HepG2 (cell line): Measurements from ENCODE around the gene MON1A. TPM values are rescaled to one million over a fixed set of nuclear protein-coding genes. Genes with fewer than 3 reads are reported as not detected.

ENCODE experiments used
- ATAC-seq: fragments of 200-7000 bp; cut with Tn5 transposase; 3 replicates; pipeline ENCODE4 v1.9.1; 2020; ENCODE audit warnings: mild to moderate bottlenecking, moderate library complexity
- BruUV-seq: library from RNA; stranded (reverse); fragments of 400-500 nt; replicated peaks from 2 replicates; lab custom pipeline; 2021; lab: Mats Ljungman, UMichigan
- CTCF ChIA-PET: fragments of 300-600 bp; formaldehyde crosslinking; extraction: SDS; loops from one replicate; lab custom pipeline; 2021; ENCODE audit warnings: low total read pairs, inconsistent platforms, low intra/inter-chr PET ratio; lab: Yijun Ruan, JAX
- POLR2A ChIA-PET: fragments of 350-600 bp; sonication (Branson Sonifier 250); formaldehyde crosslinking; loops from one replicate; lab custom pipeline; 2020; ENCODE audit warnings: antibody characterized with exemption, inconsistent platforms; lab: Yijun Ruan, JAX
- DNase-seq: peaks from one replicate; pipeline ENCODE4 v3.0.0-alpha.2; 2015; ENCODE audit warnings: low spot score
- FAIRE-seq: peaks from 3 replicates; lab custom pipeline; 2011; peaks lifted over from hg19 to GRCh38; lab: Jason Lieb, UNC
- H2AFZ ChIP-seq: one replicate; pipeline ENCODE4 v1.6.1; 2011; ENCODE audit warnings: low read length, inconsistent platforms
- H3K27ac ChIP-seq: fragments of 300-600 bp; 3 replicates; pipeline ENCODE4 v1.8.0; 2011; ENCODE audit warnings: mixed run types, mild to moderate bottlenecking, mixed read lengths, low read length, inconsistent platforms; ENCODE audit not compliant: insufficient read depth; ENCODE audit errors: extremely low read length
- H3K27me3 ChIP-seq, 2 experiments: fragments of 200-600 bp in 1 of 2; 2 replicates in 1 of 2; 3 replicates in 1 of 2; pipeline versions ENCODE4 v1.6.0 to v1.8.0; 2011; ENCODE audit warnings: low read length in 2 of 2, mild to moderate bottlenecking in 2 of 2, moderate library complexity in 2 of 2, inconsistent platforms in 1 of 2; ENCODE audit not compliant: insufficient read depth in 2 of 2, control insufficient read depth in 1 of 2
- H3K36me3 ChIP-seq, 2 experiments: fragments of 200-600 bp in 1 of 2; replicated peaks in 1 of 2; 2 replicates in 1 of 2; 3 replicates in 1 of 2; pipeline versions ENCODE4 v1.5.1 to v1.8.0; 2011; ENCODE audit warnings: low read length in 2 of 2, inconsistent platforms in 1 of 2; ENCODE audit not compliant: insufficient read depth in 2 of 2, control insufficient read depth in 1 of 2
- H3K4me1 ChIP-seq: 2 replicates; pipeline ENCODE4 v1.5.1; 2012; ENCODE audit warnings: low read length, inconsistent platforms; ENCODE audit not compliant: insufficient read depth
- H3K4me2 ChIP-seq: 2 replicates; pipeline ENCODE4 v1.6.0; 2011; ENCODE audit warnings: low read depth, low read length, inconsistent platforms
- H3K4me3 ChIP-seq, 3 experiments: fragments of 200-600 bp in 1 of 3; sonication (generic), shearing (Covaris generic) in 1 of 3; replicated peaks in 1 of 3; 2 replicates each; pipeline ENCODE4 v1.5.1; 2011 to 2016; ENCODE audit warnings: low read length in 3 of 3, inconsistent platforms in 2 of 3, low read depth in 2 of 3, mild to moderate bottlenecking in 2 of 3, control low read depth in 1 of 3, mixed read lengths in 1 of 3; ENCODE audit not compliant: insufficient read depth in 1 of 3
- H3K79me2 ChIP-seq: one replicate; pipeline ENCODE4 v1.6.1; 2011; ENCODE audit warnings: low read length, inconsistent platforms; ENCODE audit not compliant: insufficient read depth
- H3K9ac ChIP-seq: 2 replicates; pipeline ENCODE4 v1.6.0; 2011; ENCODE audit warnings: mild to moderate bottlenecking, low read depth, low read length, inconsistent platforms; ENCODE audit not compliant: insufficient read depth
- H3K9me3 ChIP-seq: 2 replicates; pipeline ENCODE4 v1.5.1; 2012; ENCODE audit warnings: mild to moderate bottlenecking, low read length
- H4K20me1 ChIP-seq: 2 replicates; pipeline ENCODE4 v1.6.0; 2011; ENCODE audit warnings: inconsistent platforms, mild to moderate bottlenecking, low read length, moderate library complexity; ENCODE audit not compliant: insufficient read depth
- FOSL1 ChIP-seq: sonication (generic); formaldehyde crosslinking; IDR thresholded peaks from 2 replicates; pipeline ENCODE4 v1.9.0; 2021; ENCODE audit warnings: missing genetic modification reagents, borderline replicate concordance
- GABPA ChIP-seq, 2 experiments: IDR thresholded peaks; 2 replicates each; pipeline ENCODE4 v1.6.1; 2011 to 2016; ENCODE audit warnings: low read depth in 2 of 2, low read length in 1 of 2, missing biosample characterization in 1 of 2, missing genetic modification characterization in 1 of 2
- HDAC2 ChIP-seq: sonication (generic); formaldehyde crosslinking; IDR thresholded peaks from 2 replicates; pipeline ENCODE4 v1.4.0; 2020; ENCODE audit warnings: missing genetic modification reagents
- MTA3 ChIP-seq: sonication (generic); formaldehyde crosslinking; IDR thresholded peaks from 2 replicates; pipeline ENCODE4 v1.4.0; 2020; ENCODE audit warnings: missing genetic modification reagents
- RBM22 ChIP-seq: fragments of 200-400 bp; formaldehyde crosslinking; optimal IDR thresholded peaks from 2 replicates; pipeline ENCODE3; 2017; ENCODE audit warnings: mild to moderate bottlenecking, low read length, moderate library complexity
- SMARCC2 ChIP-seq: fragments of 450-650 bp; IDR thresholded peaks from 2 replicates; pipeline ENCODE4 v1.6.1; 2017; ENCODE audit warnings: antibody characterized with exemption, mild to moderate bottlenecking
- XBP1 ChIP-seq: sonication (generic); formaldehyde crosslinking; IDR thresholded peaks from 2 replicates; pipeline ENCODE4 v1.5.0; 2020; ENCODE audit warnings: missing genetic modification reagents
- ZNF629 ChIP-seq: sonication (generic); formaldehyde crosslinking; conservative IDR thresholded peaks from 2 replicates; pipeline ENCODE4 v1.5.0; 2020; ENCODE audit warnings: missing genetic modification reagents
- ZNF850 ChIP-seq: sonication (generic); formaldehyde crosslinking; conservative IDR thresholded peaks from 2 replicates; pipeline ENCODE4 v1.9.0; 2021; ENCODE audit warnings: mild to moderate bottlenecking, missing genetic modification reagents
- WGBS: methylation state at CpG from one replicate; pipeline ENCODE4 v1.1.6; 2017; ENCODE audit warnings: low lambda C conversion rate; 5-methylcytosine and 5-hydroxymethylcytosine counted together
- in situ Hi-C: cut with HindIII; loops from 2 replicates; pipeline ENCODE4 v1.10.0; 2017; ENCODE audit warnings: low pct_unique_long_range_greater_than_20kb; ENCODE audit not compliant: extremely low pct_ligation_motif_present
- intact Hi-C: fragments of 100-400 bp; cut with micrococcal nuclease; formaldehyde crosslinking; loops from one replicate; pipeline ENCODE4 v1.10.0; 2022; ENCODE audit not compliant: unreplicated experiment
- polyA plus RNA-seq, 8 experiments: library from polyadenylated mRNA; depleted of rRNA in 3 of 8; stranded (reverse) in 7 of 8; unstranded in 1 of 8; fragments of >200 nt; fragmentation: Illumina TruSeq in 4 of 8; extraction: Trizol in 4 of 8; gene quantifications; 2 replicates each; pipeline versions ENCODE4 v1.2.1 to v1.2.3, GENCODE V29; 2011 to 2016; ENCODE audit warnings: low read depth in 4 of 8, missing spikeins in 1 of 8, mixed read lengths in 1 of 8; ENCODE audit not compliant: insufficient read depth in 1 of 8
- total RNA-seq, 5 experiments: library from RNA; depleted of rRNA; stranded (reverse); fragments of >200 nt; fragmentation: Illumina TruSeq; extraction: Trizol; gene quantifications; 2 replicates each; pipeline ENCODE4 v1.2.3, GENCODE V29; 2016; ENCODE audit warnings: low read depth in 1 of 5
- TF ChIP-seq, protein P1 (sequence below): sonication (generic); formaldehyde crosslinking; IDR thresholded peaks from 2 replicates; pipeline ENCODE4 v1.4.0; 2020; ENCODE audit warnings: low read depth, mild to moderate bottlenecking, missing genetic modification reagents
- TF ChIP-seq, protein P2 (sequence below): sonication (generic); formaldehyde crosslinking; IDR thresholded peaks from 2 replicates; pipeline ENCODE4 v1.4.0; 2020; ENCODE audit warnings: missing genetic modification reagents
- TF ChIP-seq, protein P3 (sequence below): sonication (generic); formaldehyde crosslinking; IDR thresholded peaks from 2 replicates; pipeline ENCODE4 v1.5.0; 2020; ENCODE audit warnings: missing genetic modification reagents

The MON1A gene
- total and polyA plus RNA-seq, 2 of the 13 experiments (the other 11 are each of a cell fraction or from before 2014, with no cell fraction given): 4.6 to 9.0 TPM

DNA sequence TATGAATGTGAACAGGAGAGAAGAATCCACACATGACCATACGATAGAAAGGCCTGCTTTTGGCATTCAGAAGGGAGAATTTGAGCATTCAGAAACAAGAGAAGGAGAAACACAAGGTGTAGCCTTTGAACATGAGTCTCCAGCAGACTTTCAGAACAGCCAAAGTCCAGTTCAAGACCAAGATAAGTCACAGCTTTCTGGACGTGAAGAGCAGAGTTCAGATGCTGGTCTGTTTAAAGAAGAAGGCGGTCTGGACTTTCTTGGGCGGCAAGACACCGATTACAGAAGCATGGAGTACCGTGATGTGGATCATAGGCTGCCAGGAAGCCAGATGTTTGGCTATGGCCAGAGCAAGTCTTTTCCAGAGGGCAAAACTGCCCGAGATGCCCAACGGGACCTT, 38.7 kb upstream of the MON1A start:
- in situ Hi-C loops (no loop called here), intact Hi-C loops (no loop called here)
- H3K9ac ChIP-seq: no peak overlapping the region
- TF ChIP-seq RBM22 (peak; percentile 44), SMARCC2 (no peak)
- TF ChIP-seq, protein P1, sequence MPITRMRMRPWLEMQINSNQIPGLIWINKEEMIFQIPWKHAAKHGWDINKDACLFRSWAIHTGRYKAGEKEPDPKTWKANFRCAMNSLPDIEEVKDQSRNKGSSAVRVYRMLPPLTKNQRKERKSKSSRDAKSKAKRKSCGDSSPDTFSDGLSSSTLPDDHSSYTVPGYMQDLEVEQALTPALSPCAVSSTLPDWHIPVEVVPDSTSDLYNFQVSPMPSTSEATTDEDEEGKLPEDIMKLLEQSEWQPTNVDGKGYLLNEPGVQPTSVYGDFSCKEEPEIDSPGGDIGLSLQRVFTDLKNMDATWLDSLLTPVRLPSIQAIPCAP (CRISPR knock-in tag): no peak
- H3K79me2 ChIP-seq: peaks cover 18% of the 10 kb centered on the region
- ATAC-seq (no peak), DNase-seq (no peak), FAIRE-seq (no peak)
- peaks cover 9% of the 10 kb centered on the region; the same call in 1 of the 2 replicates for H4K20me1 ChIP-seq
- POLR2A ChIA-PET: no interaction called here
- H3K4me1 ChIP-seq: peaks cover 32% of the 10 kb centered on the region
- 95% methylated on average over 5 of the region's 8 CpGs for WGBS
- H3K4me3 ChIP-seq: no peak overlapping the region
- no TSS peak for BruUV-seq
- no peak overlapping the region for H3K4me2 ChIP-seq
- CTCF ChIA-PET: no interaction called here
- H2AFZ ChIP-seq: no peak overlapping the region
- no peak overlapping the region for H3K27ac ChIP-seq
- H3K27me3 ChIP-seq: no peaks in the 10 kb centered on the region
- no peaks in the 10 kb centered on the region for H3K9me3 ChIP-seq
- peaks cover 9 to 39% of the 10 kb centered on the region in 2 experiments; a peak in 4 of 5 replicates for H3K36me3 ChIP-seq

DNA sequence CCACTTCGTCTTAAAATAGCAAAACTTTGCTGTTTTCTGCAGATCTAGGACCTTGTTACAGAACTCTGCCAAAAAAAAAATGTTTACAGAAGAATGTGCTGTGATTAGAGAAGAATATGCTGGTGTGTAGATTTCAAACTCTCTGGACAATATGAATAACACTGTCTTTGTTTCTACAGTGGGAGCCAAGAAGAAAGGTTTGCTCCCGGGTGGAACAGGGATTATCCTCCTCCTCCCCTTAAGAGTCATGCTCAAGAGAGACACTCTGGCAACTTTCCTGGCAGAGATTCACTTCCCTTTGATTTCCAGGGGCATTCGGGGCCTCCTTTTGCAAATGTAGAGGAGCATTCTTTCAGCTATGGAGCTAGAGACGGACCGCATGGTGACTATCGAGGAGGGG, 37.7 kb upstream of the MON1A start:
- Histone ChIP-seq H3K4me3 (no peak overlapping the region), H3K27me3 (no peaks in the 10 kb centered on the region), H4K20me1 (peaks cover 9% of the 10 kb centered on the region; the same call in 1 of the 2 replicates), H3K4me1 (peaks cover 25% of the 10 kb centered on the region), H3K4me2 (no peak overlapping the region), H3K36me3 (peaks cover 9 to 32% of the 10 kb centered on the region in 2 experiments; a peak in 4 of 5 replicates), H3K9ac (no peak overlapping the region), H3K9me3 (no peaks in the 10 kb centered on the region), H2AFZ (no peak overlapping the region), H3K27ac (peak overlapping the region; percentile 21), H3K79me2 (peaks cover 18% of the 10 kb centered on the region)
- ChIA-PET POLR2A (no interaction called here), CTCF (no interaction called here)
- FAIRE-seq (no peak), ATAC-seq (no peak), DNase-seq (no peak)
- intact Hi-C loops: no loop called here
- 89% methylated on average over 6 of the region's 6 CpGs for WGBS
- in situ Hi-C loops: no loop called here
- no TSS peak for BruUV-seq
- no peak for TF ChIP-seq XBP1 (CRISPR knock-in tag)
- TF ChIP-seq MTA3: no peak
- no peak for TF ChIP-seq ZNF629
- no peak for TF ChIP-seq GABPA (IDR thresholded peaks at IDR 0.05; ENCODE audit: low read depth, low read length)
- no peak for TF ChIP-seq GABPA (CRISPR knock-in tag; IDR thresholded peaks at IDR 0.05; ENCODE audit: low read depth)
- TF ChIP-seq, protein P2, sequence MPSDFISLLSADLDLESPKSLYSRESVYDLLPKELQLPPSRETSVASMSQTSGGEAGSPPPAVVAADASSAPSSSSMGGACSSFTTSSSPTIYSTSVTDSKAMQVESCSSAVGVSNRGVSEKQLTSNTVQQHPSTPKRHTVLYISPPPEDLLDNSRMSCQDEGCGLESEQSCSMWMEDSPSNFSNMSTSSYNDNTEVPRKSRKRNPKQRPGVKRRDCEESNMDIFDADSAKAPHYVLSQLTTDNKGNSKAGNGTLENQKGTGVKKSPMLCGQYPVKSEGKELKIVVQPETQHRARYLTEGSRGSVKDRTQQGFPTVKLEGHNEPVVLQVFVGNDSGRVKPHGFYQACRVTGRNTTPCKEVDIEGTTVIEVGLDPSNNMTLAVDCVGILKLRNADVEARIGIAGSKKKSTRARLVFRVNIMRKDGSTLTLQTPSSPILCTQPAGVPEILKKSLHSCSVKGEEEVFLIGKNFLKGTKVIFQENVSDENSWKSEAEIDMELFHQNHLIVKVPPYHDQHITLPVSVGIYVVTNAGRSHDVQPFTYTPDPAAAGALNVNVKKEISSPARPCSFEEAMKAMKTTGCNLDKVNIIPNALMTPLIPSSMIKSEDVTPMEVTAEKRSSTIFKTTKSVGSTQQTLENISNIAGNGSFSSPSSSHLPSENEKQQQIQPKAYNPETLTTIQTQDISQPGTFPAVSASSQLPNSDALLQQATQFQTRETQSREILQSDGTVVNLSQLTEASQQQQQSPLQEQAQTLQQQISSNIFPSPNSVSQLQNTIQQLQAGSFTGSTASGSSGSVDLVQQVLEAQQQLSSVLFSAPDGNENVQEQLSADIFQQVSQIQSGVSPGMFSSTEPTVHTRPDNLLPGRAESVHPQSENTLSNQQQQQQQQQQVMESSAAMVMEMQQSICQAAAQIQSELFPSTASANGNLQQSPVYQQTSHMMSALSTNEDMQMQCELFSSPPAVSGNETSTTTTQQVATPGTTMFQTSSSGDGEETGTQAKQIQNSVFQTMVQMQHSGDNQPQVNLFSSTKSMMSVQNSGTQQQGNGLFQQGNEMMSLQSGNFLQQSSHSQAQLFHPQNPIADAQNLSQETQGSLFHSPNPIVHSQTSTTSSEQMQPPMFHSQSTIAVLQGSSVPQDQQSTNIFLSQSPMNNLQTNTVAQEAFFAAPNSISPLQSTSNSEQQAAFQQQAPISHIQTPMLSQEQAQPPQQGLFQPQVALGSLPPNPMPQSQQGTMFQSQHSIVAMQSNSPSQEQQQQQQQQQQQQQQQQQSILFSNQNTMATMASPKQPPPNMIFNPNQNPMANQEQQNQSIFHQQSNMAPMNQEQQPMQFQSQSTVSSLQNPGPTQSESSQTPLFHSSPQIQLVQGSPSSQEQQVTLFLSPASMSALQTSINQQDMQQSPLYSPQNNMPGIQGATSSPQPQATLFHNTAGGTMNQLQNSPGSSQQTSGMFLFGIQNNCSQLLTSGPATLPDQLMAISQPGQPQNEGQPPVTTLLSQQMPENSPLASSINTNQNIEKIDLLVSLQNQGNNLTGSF (CRISPR knock-in tag): no peak
- TF ChIP-seq, protein P3, sequence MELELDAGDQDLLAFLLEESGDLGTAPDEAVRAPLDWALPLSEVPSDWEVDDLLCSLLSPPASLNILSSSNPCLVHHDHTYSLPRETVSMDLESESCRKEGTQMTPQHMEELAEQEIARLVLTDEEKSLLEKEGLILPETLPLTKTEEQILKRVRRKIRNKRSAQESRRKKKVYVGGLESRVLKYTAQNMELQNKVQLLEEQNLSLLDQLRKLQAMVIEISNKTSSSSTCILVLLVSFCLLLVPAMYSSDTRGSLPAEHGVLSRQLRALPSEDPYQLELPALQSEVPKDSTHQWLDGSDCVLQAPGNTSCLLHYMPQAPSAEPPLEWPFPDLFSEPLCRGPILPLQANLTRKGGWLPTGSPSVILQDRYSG (CRISPR knock-in tag): no peak
- no peak for TF ChIP-seq FOSL1 (CRISPR knock-in tag)
- no peak for TF ChIP-seq ZNF850 (CRISPR knock-in tag)
- no peak for TF ChIP-seq HDAC2 (CRISPR knock-in tag)
